Gastrocnemius medialis (tissue), 4 donors: ENCODE results near the gene MATN1. TPM values are rescaled to one million over a fixed set of nuclear protein-coding genes. Genes with fewer than 3 reads are reported as not detected.

Experiments
- ATAC-seq, 2 donors: fragments of 150-250 bp; one replicate each; pipeline ENCODE4 v1.9.1; 2016
- DNase-seq, 2 donors: peaks; one replicate each; pipeline ENCODE4 v3.0.0-alpha.2; 2019
- H3K27ac ChIP-seq, 4 donors: fragments of 200-600 bp; sonication (generic); 1 replicate in 1 of 4; 2 replicates in 3 of 4; pipeline ENCODE4 v1.5.1; 2016 to 2018; ENCODE audit warnings: mild to moderate bottlenecking in 2 of 4, moderate library complexity in 1 of 4
- H3K27me3 ChIP-seq, 3 donors: fragments of 200-600 bp; sonication (generic) in 2 of 3; 1 replicate in 1 of 3; 2 replicates in 2 of 3; pipeline versions ENCODE4 v1.5.1 to v1.6.0; 2016 to 2019; ENCODE audit warnings: mild to moderate bottlenecking in 1 of 3, moderate library complexity in 1 of 3
- H3K36me3 ChIP-seq, 2 donors: fragments of 200-600 bp; sonication (generic) in 1 of 2; one replicate each; pipeline ENCODE4 v1.5.1; 2017 to 2018
- H3K4me1 ChIP-seq, 2 donors: fragments of 200-600 bp; sonication (generic) in 1 of 2; one replicate each; pipeline ENCODE4 v1.5.1; 2016 to 2017; ENCODE audit warnings: mild to moderate bottlenecking in 2 of 2
- H3K4me3 ChIP-seq, 4 donors: fragments of 200-600 bp; sonication (generic) in 3 of 4; 1 replicate in 1 of 4; 2 replicates in 3 of 4; pipeline ENCODE4 v1.5.1; 2016 to 2019; ENCODE audit warnings: mild to moderate bottlenecking in 2 of 4
- H3K9me3 ChIP-seq, 3 donors: fragments of 200-600 bp; sonication (generic) in 2 of 3; 1 replicate in 1 of 3; 2 replicates in 2 of 3; pipeline ENCODE4 v1.5.1; 2016 to 2019
- CTCF ChIP-seq, 5 experiments: fragments of 450-650 bp in 3 of 5; fragments of 200-600 bp in 2 of 5; sonication (generic) in 2 of 5; IDR thresholded peaks in 4 of 5; conservative IDR thresholded peaks in 1 of 5; 1 replicate in 4 of 5; 2 replicates in 1 of 5; pipeline ENCODE4 v1.5.1; 2016 to 2019; ENCODE audit warnings: antibody characterized with exemption in 5 of 5, mild to moderate bottlenecking in 3 of 5, moderate library complexity in 3 of 5
- POLR2A ChIP-seq, 2 donors: fragments of 450-650 bp; IDR thresholded peaks; one replicate each; pipeline ENCODE4 v1.6.1; 2017; ENCODE audit warnings: antibody characterized with exemption in 2 of 2, mild to moderate bottlenecking in 2 of 2, moderate library complexity in 2 of 2
- in situ Hi-C, 4 donors: fragments of 200-750 bp; cut with MboI; loops; one replicate each; pipeline versions ENCODE4 v1.15.0 to v1.8.0; 2017; ENCODE audit warnings: low sequenced_read_pairs in 4 of 4
- intact Hi-C: fragments of 100-400 bp; cut with DNase I; formaldehyde crosslinking; loops from one replicate; pipeline ENCODE4 v1.15.1; 2023; ENCODE audit warnings: low total_unique reads
- total RNA-seq, 4 donors: library from RNA; depleted of rRNA; stranded (reverse); fragments of >200 nt; gene quantifications; one replicate each; pipeline versions ENCODE4 v1.1.0 to v1.2.3, GENCODE V29; 2016

MATN1 gene
- total RNA-seq, 4 donors from 2014 or later, result not detected

DNA sequence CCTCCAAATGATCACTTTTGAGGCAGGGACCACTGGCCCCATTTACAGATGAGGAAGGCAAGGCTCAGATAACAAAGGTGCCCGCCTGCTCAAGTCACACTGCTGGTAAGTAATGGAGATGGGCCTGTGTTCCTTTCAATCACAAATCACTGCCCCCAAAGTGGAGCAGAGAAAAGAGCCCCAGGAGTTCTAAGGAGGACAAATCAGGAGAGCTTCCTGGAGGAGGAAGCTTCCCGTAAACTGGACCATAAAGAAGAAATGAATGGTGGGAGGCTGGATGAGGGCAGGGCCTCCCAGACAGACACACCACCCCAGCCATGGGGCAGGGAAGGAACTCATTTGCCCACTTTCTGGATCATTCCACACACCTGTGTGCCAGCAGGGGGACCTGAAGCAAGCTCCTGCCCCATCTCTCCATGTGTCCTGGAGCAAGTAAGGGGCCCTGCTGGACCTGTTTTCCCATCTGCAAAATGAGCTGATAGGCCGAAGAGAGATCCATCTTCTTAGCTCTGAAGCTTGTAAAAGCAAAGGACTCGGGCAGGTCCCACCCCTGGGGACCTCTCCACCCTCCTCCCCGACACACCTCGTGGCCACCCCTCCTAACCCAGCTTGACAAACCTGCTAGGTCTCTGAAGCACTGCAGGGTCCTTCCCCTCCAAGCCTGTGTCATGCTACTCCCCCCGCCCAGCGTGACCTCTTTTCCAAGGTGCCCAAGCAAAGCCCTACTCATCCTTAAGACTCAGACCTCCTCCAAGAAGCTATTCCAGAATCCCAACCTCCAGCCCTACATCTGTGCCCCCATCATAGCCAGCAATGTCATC, 28.7 kb upstream of the MATN1 start:
- in situ Hi-C loops (no loop called here), intact Hi-C loops (no loop called here)
- DNase-seq (no peak), ATAC-seq (no peak)
- TF ChIP-seq POLR2A (IDR thresholded peaks at IDR 0.05) (no peak), CTCF (IDR thresholded peaks at IDR 0.05 in 4 of 5, conservative IDR thresholded peaks at IDR 0.05 in 1 of 5) (no peak)
- Histone ChIP-seq H3K36me3 (no peaks in the 10 kb centered on the region), H3K9me3 (no peaks in the 10 kb centered on the region), H3K27me3 (no peaks in the 10 kb centered on the region), H3K27ac (no peak overlapping the region), H3K4me3 (no peak overlapping the region), H3K4me1 (no peaks in the 10 kb centered on the region)

GRCh38 chr1:30750731-30751291, 27.4 kb upstream of the MATN1 start:
- no peak for TF ChIP-seq CTCF (IDR thresholded peaks at IDR 0.05 in 4 of 5, conservative IDR thresholded peaks at IDR 0.05 in 1 of 5)
- H3K4me3 ChIP-seq, result no peak overlapping the region
- H3K36me3 ChIP-seq, result no peaks in the 10 kb centered on the region
- no peaks in the 10 kb centered on the region for H3K27me3 ChIP-seq
- H3K27ac ChIP-seq, result no peak overlapping the region
- no peaks in the 10 kb centered on the region for H3K4me1 ChIP-seq
- in situ Hi-C loops (no loop called here), intact Hi-C loops (no loop called here)
- DNase-seq (no peak), ATAC-seq (no peak)
- H3K9me3 ChIP-seq, result no peaks in the 10 kb centered on the region

GRCh38 chr1:30749691-30750583, 26.6 kb upstream of the MATN1 start:
- Histone ChIP-seq H3K36me3 (no peaks in the 10 kb centered on the region), H3K4me1 (no peaks in the 10 kb centered on the region), H3K27me3 (no peaks in the 10 kb centered on the region), H3K27ac (no peak overlapping the region), H3K9me3 (no peaks in the 10 kb centered on the region), H3K4me3 (no peak overlapping the region)
- ATAC-seq (no peak), DNase-seq (no peak)
- in situ Hi-C loops (no loop called here), intact Hi-C loops (no loop called here)
- no peak for TF ChIP-seq POLR2A (IDR thresholded peaks at IDR 0.05)
- TF ChIP-seq CTCF (IDR thresholded peaks at IDR 0.05 in 4 of 5, conservative IDR thresholded peaks at IDR 0.05 in 1 of 5), result no peak

GRCh38 chr1:30748699-30749401, 25.5 kb upstream of the MATN1 start:
- Histone ChIP-seq H3K36me3 (no peaks in the 10 kb centered on the region), H3K4me1 (no peaks in the 10 kb centered on the region), H3K4me3 (no peak overlapping the region), H3K27me3 (no peaks in the 10 kb centered on the region), H3K9me3 (no peaks in the 10 kb centered on the region), H3K27ac (no peak overlapping the region)
- in situ Hi-C loops, result no loop called here
- DNase-seq (no peak), ATAC-seq (no peak)
- TF ChIP-seq POLR2A (IDR thresholded peaks at IDR 0.05), result no peak
- no peak for TF ChIP-seq CTCF (IDR thresholded peaks at IDR 0.05 in 4 of 5, conservative IDR thresholded peaks at IDR 0.05 in 1 of 5)
- intact Hi-C loops, result no loop called here
